Fibroblast of mammary gland (primary cell): Measurements from ENCODE around the gene MYH10.

Experiments
- DNase-seq: peaks from one replicate; pipeline ENCODE4 v3.0.0-alpha.2; 2010; ENCODE audit warnings: low read depth
- H3K4me3 ChIP-seq: 2 replicates; pipeline ENCODE4 v1.5.1; 2011; ENCODE audit warnings: low read depth, mild to moderate bottlenecking, low read length, moderate library complexity; ENCODE audit not compliant: control insufficient read depth
- TF ChIP-seq, protein P1 (sequence below): conservative IDR thresholded peaks from 2 replicates; pipeline ENCODE4 v1.5.1; 2011; ENCODE audit warnings: low read depth, low read length, inconsistent platforms; ENCODE audit not compliant: control insufficient read depth, insufficient read depth

The MYH10 gene

GRCh38 chr17:8447799-8448198 is 182.7 kb downstream of the MYH10 start:
- H3K4me3 ChIP-seq: no peak overlapping the region
- DNase-seq: no peak
- TF ChIP-seq, protein P1, sequence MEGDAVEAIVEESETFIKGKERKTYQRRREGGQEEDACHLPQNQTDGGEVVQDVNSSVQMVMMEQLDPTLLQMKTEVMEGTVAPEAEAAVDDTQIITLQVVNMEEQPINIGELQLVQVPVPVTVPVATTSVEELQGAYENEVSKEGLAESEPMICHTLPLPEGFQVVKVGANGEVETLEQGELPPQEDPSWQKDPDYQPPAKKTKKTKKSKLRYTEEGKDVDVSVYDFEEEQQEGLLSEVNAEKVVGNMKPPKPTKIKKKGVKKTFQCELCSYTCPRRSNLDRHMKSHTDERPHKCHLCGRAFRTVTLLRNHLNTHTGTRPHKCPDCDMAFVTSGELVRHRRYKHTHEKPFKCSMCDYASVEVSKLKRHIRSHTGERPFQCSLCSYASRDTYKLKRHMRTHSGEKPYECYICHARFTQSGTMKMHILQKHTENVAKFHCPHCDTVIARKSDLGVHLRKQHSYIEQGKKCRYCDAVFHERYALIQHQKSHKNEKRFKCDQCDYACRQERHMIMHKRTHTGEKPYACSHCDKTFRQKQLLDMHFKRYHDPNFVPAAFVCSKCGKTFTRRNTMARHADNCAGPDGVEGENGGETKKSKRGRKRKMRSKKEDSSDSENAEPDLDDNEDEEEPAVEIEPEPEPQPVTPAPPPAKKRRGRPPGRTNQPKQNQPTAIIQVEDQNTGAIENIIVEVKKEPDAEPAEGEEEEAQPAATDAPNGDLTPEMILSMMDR: no peak

- DNase-seq: no peak
- H3K4me3 ChIP-seq: no peak overlapping the region
- TF ChIP-seq, protein P1: no peak
These were observed 185.0 kb downstream of the MYH10 start for GRCh38 chr17:8445536-8445935.

DNA sequence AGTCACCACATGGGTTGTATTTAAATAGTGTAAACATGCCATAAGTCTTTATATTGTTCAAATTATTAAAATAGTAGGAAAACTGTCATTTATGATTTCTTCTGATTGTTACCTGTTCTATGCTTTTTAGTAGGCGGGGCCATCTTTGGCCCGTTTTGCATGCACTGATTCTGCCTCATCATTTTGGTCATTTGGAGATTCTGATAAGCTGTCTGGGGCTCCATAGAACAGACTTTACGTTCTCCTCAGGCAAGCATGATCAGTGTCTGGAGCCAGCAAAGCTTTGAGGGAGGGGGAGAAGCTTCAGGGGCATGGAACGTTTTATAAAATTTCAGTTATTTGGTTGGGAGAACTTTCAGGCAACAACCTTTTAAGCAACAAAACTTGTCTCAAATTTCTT is 186.0 kb downstream of the MYH10 start:
- no peak overlapping the region for H3K4me3 ChIP-seq
- DNase-seq: no peak
- TF ChIP-seq, protein P1: no peak

- H3K4me3 ChIP-seq: no peak overlapping the region
- no peak for DNase-seq
- TF ChIP-seq, protein P1: no peak
These were observed 186.8 kb downstream of the MYH10 start for GRCh38 chr17:8443756-8444155.

DNA sequence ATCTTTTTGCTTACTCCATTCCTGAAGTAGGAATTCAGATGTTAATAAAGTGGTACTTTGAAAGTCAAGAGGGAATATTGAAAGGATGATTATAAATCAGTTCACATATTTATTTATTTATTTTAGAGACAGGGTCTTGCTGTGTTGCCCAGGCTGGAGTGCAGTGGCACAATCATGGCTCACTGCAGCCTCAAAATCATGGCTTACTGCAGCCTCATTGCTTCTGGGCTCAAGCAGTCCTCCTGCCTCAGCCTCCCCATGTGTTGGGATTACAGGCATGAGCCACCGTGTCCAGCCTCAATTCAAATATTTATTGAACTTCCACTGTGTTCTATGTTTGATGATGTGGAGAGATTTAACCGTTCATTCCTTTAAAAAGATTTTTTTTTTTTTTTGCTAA is 188.2 kb downstream of the MYH10 start:
- no peak for DNase-seq
- H3K4me3 ChIP-seq: no peak overlapping the region
- TF ChIP-seq, protein P1: no peak

DNA sequence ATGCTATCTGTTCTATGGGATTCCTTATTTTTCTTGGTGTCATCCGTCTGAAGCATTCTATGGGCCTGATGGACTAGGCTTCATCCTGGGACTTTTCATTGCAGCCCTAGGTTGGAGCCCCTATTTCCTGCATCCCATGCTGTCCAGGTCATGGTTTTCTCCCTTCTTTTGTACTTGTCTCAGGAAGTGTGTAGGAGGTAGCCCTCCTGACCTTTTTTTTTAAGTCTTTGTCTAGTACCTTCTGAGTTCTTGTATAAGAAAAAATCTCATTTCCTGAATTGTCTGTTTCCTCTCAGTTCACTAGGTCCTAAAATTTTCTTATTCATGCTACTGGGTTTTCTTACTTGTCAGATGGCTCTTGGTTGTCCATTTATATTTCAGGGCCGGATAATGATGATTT is 188.8 kb downstream of the MYH10 start:
- no peak for DNase-seq
- TF ChIP-seq, protein P1: no peak
- H3K4me3 ChIP-seq: no peak overlapping the region

GRCh38 chr17:8439681-8440080 is 190.8 kb downstream of the MYH10 start:
- no peak for DNase-seq
- TF ChIP-seq, protein P1: no peak

More at GRCh38 chr17:8439681-8440080, 190.8 kb downstream of the MYH10 start:
- H3K4me3 ChIP-seq: no peak overlapping the region
